SK-N-SH treated with all-trans-retinoic acid at 6 μM for 48 hours (cell line): ENCODE results near the gene PRDM5.

Experiments used
- ARNTL ChIP-seq: fragments of 450-650 bp; formaldehyde crosslinking; IDR thresholded peaks from 2 replicates; pipeline ENCODE4 v1.5.0; 2020; ENCODE audit warnings: low read depth, mild to moderate bottlenecking, moderate library complexity, borderline replicate concordance
- PATZ1 ChIP-seq: fragments of 250-450 bp; sonication (Bioruptor Pico); IDR thresholded peaks from 2 replicates; pipeline ENCODE4 v1.8.0; 2020; ENCODE audit warnings: mild to moderate bottlenecking, moderate library complexity, borderline replicate concordance
- PPARA ChIP-seq: fragments of 250-450 bp; sonication (Bioruptor Pico); IDR thresholded peaks from 2 replicates; pipeline ENCODE4 v1.5.0; 2020; ENCODE audit warnings: mild to moderate bottlenecking, borderline replicate concordance
- RARB ChIP-seq: fragments of 250-450 bp; sonication (Bioruptor Pico); IDR thresholded peaks from 2 replicates; pipeline ENCODE4 v1.8.0; 2021; ENCODE audit warnings: mild to moderate bottlenecking, moderate library complexity
- SNAI2 ChIP-seq: fragments of 250-450 bp; sonication (Bioruptor Pico); IDR thresholded peaks from 2 replicates; pipeline ENCODE4 v1.5.0; 2020; ENCODE audit warnings: mild to moderate bottlenecking, moderate library complexity
- TOX ChIP-seq: fragments of 250-450 bp; sonication (Bioruptor Pico); IDR thresholded peaks from 2 replicates; pipeline ENCODE4 v1.8.0; 2021; ENCODE audit warnings: mild to moderate bottlenecking, moderate library complexity, borderline replicate concordance
- TSHZ2 ChIP-seq: fragments of 250-450 bp; sonication (Bioruptor Pico); IDR thresholded peaks from 2 replicates; pipeline ENCODE4 v1.5.0; 2020; ENCODE audit warnings: mild to moderate bottlenecking, moderate library complexity
- ZC3H10 ChIP-seq: fragments of 250-450 bp; sonication (Bioruptor Pico); IDR thresholded peaks from 2 replicates; pipeline ENCODE4 v1.5.1; 2021; ENCODE audit warnings: mild to moderate bottlenecking, moderate library complexity
- ZFP3 ChIP-seq: fragments of 250-450 bp; sonication (Bioruptor Pico); IDR thresholded peaks from 2 replicates; pipeline ENCODE4 v1.5.0; 2020; ENCODE audit warnings: mild to moderate bottlenecking, moderate library complexity
- ZFP30 ChIP-seq: fragments of 450-650 bp; formaldehyde crosslinking; IDR thresholded peaks from 2 replicates; pipeline ENCODE4 v1.5.0; 2022; ENCODE audit warnings: mild to moderate bottlenecking, moderate library complexity
- ZNF565 ChIP-seq: fragments of 450-650 bp; formaldehyde crosslinking; conservative IDR thresholded peaks from 2 replicates; pipeline ENCODE4 v1.5.0; 2020; ENCODE audit warnings: low read depth, mild to moderate bottlenecking, moderate library complexity
- ZNF70 ChIP-seq: fragments of 450-650 bp; formaldehyde crosslinking; IDR thresholded peaks from 2 replicates; pipeline ENCODE4 v1.5.0; 2020; ENCODE audit warnings: mild to moderate bottlenecking, moderate library complexity
- TF ChIP-seq, protein P1 (sequence below): fragments of 250-450 bp; sonication (Bioruptor Pico); IDR thresholded peaks from 2 replicates; pipeline ENCODE4 v1.5.1; 2020; ENCODE audit warnings: low read depth, mild to moderate bottlenecking, moderate library complexity

DNA sequence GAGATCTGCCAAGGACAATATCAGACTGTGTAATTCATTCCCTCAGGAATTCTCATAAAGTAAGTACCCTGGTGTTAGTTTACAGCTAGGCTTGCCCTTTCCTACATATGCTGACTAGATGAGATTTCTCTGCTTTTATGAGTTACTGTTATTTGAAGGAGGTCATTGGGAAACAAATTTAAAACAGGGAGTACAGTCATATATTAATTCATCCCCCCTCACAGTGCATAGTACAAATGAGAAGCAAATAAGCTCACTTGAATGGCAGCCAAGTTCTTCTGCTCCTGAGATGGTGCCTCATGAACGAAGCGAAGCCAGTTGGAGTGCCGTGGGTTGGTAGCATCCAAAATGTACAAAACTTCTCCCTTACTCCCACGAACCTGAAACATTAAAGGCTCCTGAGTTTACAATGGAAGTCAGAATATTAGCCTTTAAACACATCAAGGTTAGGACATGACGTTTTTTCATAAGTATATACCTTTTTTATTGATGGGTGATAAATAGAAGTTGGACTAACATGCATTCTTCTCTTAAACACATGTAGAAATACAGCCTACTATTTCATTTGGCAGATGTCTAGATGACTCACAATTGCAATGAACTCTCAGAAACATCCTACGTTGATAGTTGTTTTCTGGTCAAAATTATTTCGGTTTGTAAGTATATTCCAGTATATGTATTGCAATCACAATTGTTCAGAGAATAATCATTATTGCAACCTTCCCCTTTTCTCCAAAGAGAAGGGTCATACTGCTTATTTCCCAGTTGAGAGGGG, 69.2 kb downstream of the PRDM5 start:
- TF ChIP-seq PATZ1 = no peak
- no peak for TF ChIP-seq TSHZ2
- no peak for TF ChIP-seq ZNF70
- TF ChIP-seq ZFP30 (CRISPR knock-in tag) = no peak
- TF ChIP-seq TOX (CRISPR knock-in tag) = no peak
- no peak for TF ChIP-seq ZC3H10 (CRISPR knock-in tag)
- TF ChIP-seq ARNTL (CRISPR knock-in tag) = no peak
- TF ChIP-seq ZFP3 = no peak
- TF ChIP-seq, protein P1, sequence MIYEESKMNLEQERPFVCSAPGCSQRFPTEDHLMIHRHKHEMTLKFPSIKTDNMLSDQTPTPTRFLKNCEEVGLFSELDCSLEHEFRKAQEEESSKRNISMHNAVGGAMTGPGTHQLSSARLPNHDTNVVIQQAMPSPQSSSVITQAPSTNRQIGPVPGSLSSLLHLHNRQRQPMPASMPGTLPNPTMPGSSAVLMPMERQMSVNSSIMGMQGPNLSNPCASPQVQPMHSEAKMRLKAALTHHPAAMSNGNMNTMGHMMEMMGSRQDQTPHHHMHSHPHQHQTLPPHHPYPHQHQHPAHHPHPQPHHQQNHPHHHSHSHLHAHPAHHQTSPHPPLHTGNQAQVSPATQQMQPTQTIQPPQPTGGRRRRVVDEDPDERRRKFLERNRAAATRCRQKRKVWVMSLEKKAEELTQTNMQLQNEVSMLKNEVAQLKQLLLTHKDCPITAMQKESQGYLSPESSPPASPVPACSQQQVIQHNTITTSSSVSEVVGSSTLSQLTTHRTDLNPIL (CRISPR knock-in tag) = no peak
- no peak for TF ChIP-seq PPARA (CRISPR knock-in tag)
- TF ChIP-seq ZNF565 (CRISPR knock-in tag) = no peak
- no peak for TF ChIP-seq SNAI2 (CRISPR knock-in tag)
- no peak for TF ChIP-seq RARB
